HCT116 (cell line): Measurements from ENCODE around the gene IPO5. TPM values are rescaled to one million over a fixed set of nuclear protein-coding genes. Genes with fewer than 3 reads are reported as not detected.

Source experiments
- ATAC-seq: fragments of 200-7000 bp; cut with Tn5 transposase; 2 replicates; pipeline ENCODE4 v1.9.1; 2020; ENCODE audit warnings: mild to moderate bottlenecking, moderate library complexity
- BruUV-seq: library from RNA; stranded (reverse); fragments of 400-500 nt; replicated peaks from 2 replicates; lab custom pipeline; 2021; lab: Mats Ljungman, UMichigan
- CTCF ChIA-PET: fragments of 300-600 bp; sonication (Branson Sonifier 250); formaldehyde crosslinking; loops from one replicate; lab custom pipeline; 2021; ENCODE audit warnings: antibody characterized with exemption; lab: Charles Lee
- POLR2A ChIA-PET: fragments of 300-600, 350-600 bp; sonication (Branson Sonifier 250); formaldehyde crosslinking; loops from one replicate; lab custom pipeline; 2021; ENCODE audit warnings: antibody characterized with exemption; lab: Charles Lee
- RAD21 ChIA-PET, 2 experiments: fragments of 300-600 bp; sonication (Branson Sonifier 250); formaldehyde crosslinking; loops; one replicate each; lab custom pipeline; 2023; ENCODE audit warnings: low total read pairs in 2 of 2; ENCODE audit not compliant: uncharacterized antibody in 2 of 2, unreplicated experiment in 2 of 2, low non-redundant PET in 1 of 2; lab: Charles Lee
- DNase-seq: peaks from one replicate; pipeline ENCODE4 v3.0.0-alpha.2; 2010; ENCODE audit warnings: low read depth, low spot score
- H2AFZ ChIP-seq: fragments of 200-600 bp; shearing (Covaris generic), sonication (generic); 2 replicates; pipeline ENCODE4 v1.6.1; 2017; ENCODE audit warnings: low read depth, mixed run types, mixed read lengths, antibody characterized with exemption, low read length; ENCODE audit not compliant: poor library complexity, severe bottlenecking
- H3K27ac ChIP-seq: 2 replicates; pipeline ENCODE4 v1.5.1; 2012; ENCODE audit warnings: low read depth, low read length
- H3K27me3 ChIP-seq: fragments of 200-600 bp; sonication (generic); 2 replicates; pipeline ENCODE4 v1.6.1; 2016; ENCODE audit warnings: mixed run types, low read length, mixed read lengths; ENCODE audit not compliant: insufficient read depth
- H3K36me3 ChIP-seq, 2 experiments: fragments of 200-500 bp in 1 of 2; fragments of 200-600 bp in 1 of 2; sonication (Bioruptor generic) in 1 of 2; sonication (generic) in 1 of 2; 2 replicates each; pipeline versions ENCODE4 v1.5.1 to v1.6.1; 2014 to 2016; ENCODE audit warnings: low read length in 2 of 2, inconsistent platforms in 1 of 2, mixed read lengths in 1 of 2, mixed run types in 1 of 2; ENCODE audit not compliant: insufficient read depth in 2 of 2, control insufficient read depth in 1 of 2
- H3K4me1 ChIP-seq, 2 experiments: fragments of 200-600 bp in 1 of 2; sonication (generic) in 1 of 2; 2 replicates each; pipeline versions ENCODE4 v1.5.1 to v1.6.1; 2012 to 2017; ENCODE audit warnings: low read length in 2 of 2, inconsistent platforms in 1 of 2, mild to moderate bottlenecking in 1 of 2, mixed read lengths in 1 of 2, mixed run types in 1 of 2, moderate library complexity in 1 of 2; ENCODE audit not compliant: insufficient read depth in 2 of 2, control insufficient read depth in 1 of 2
- H3K4me2 ChIP-seq: fragments of 200-600 bp; sonication (generic); 2 replicates; pipeline ENCODE4 v1.6.1; 2017; ENCODE audit warnings: mixed run types, low read length, mixed read lengths
- H3K4me3 ChIP-seq, 2 experiments: fragments of 200-600 bp in 1 of 2; sonication (generic) in 1 of 2; replicated peaks in 1 of 2; 2 replicates each; pipeline ENCODE4 v1.5.1; 2011 to 2016; ENCODE audit warnings: low read length in 2 of 2, control low read depth in 1 of 2, low read depth in 1 of 2, mild to moderate bottlenecking in 1 of 2, mixed read lengths in 1 of 2, mixed run types in 1 of 2
- H3K79me2 ChIP-seq: fragments of 200-600 bp; sonication (generic); 2 replicates; pipeline ENCODE4 v1.6.1; 2017; ENCODE audit warnings: mild to moderate bottlenecking, mixed run types, low read length, moderate library complexity, mixed read lengths; ENCODE audit not compliant: insufficient read depth
- H3K9ac ChIP-seq: fragments of 200-600 bp; sonication (generic); 2 replicates; pipeline ENCODE4 v1.6.1; 2016; ENCODE audit warnings: low read length, mixed read lengths
- H3K9me2 ChIP-seq: fragments of 200-600 bp; sonication (generic), shearing (Covaris generic); 2 replicates; pipeline ENCODE4 v1.6.1; 2017; ENCODE audit warnings: mixed run types, mild to moderate bottlenecking, moderate library complexity; ENCODE audit not compliant: insufficient read depth
- H3K9me3 ChIP-seq, 2 experiments: fragments of 200-500 bp in 1 of 2; fragments of 200-600 bp in 1 of 2; sonication (Bioruptor generic) in 1 of 2; sonication (generic) in 1 of 2; 2 replicates each; pipeline ENCODE4 v1.6.1; 2014 to 2017; ENCODE audit warnings: low read length in 2 of 2, mixed read lengths in 2 of 2, inconsistent platforms in 1 of 2, low read depth in 1 of 2, mild to moderate bottlenecking in 1 of 2, mixed run types in 1 of 2, moderate library complexity in 1 of 2; ENCODE audit not compliant: control insufficient read depth in 1 of 2, insufficient read depth in 1 of 2
- H4K20me1 ChIP-seq: fragments of 200-600 bp; sonication (generic), shearing (Covaris generic); 2 replicates; pipeline ENCODE4 v1.6.1; 2017; ENCODE audit warnings: mixed run types, mild to moderate bottlenecking, moderate library complexity; ENCODE audit not compliant: insufficient read depth
- ATF3 ChIP-seq: IDR thresholded peaks from 2 replicates; pipeline ENCODE4 v1.6.1; 2012
- CBX3 ChIP-seq: IDR thresholded peaks from 2 replicates; pipeline ENCODE4 v1.6.1; 2012; ENCODE audit warnings: low read depth
- CTCF ChIP-seq, 3 experiments: fragments of 200-600 bp in 1 of 3; sonication (generic) in 1 of 3; IDR thresholded peaks in 2 of 3; conservative IDR thresholded peaks in 1 of 3; 2 replicates each; pipeline ENCODE4 v1.5.1; 2012 to 2017; ENCODE audit warnings: low read depth in 2 of 3, low read length in 2 of 3, antibody characterized with exemption in 1 of 3, borderline replicate concordance in 1 of 3, control low read depth in 1 of 3, mild to moderate bottlenecking in 1 of 3, mixed read lengths in 1 of 3, mixed run types in 1 of 3, moderate library complexity in 1 of 3; ENCODE audit not compliant: insufficient read depth in 1 of 3
- EZH2phosphoT487 ChIP-seq: fragments of 200-600 bp; IDR thresholded peaks from 2 replicates; pipeline ENCODE4 v1.6.1; 2018; ENCODE audit warnings: antibody characterized with exemption, borderline replicate concordance
- MAX ChIP-seq: IDR thresholded peaks from 2 replicates; pipeline ENCODE4 v1.6.1; 2012
- POLR2A ChIP-seq: IDR thresholded peaks from 2 replicates; pipeline ENCODE4 v1.7.0; 2011; ENCODE audit warnings: borderline replicate concordance; ENCODE audit not compliant: insufficient read depth, insufficient read length; ENCODE audit errors: extremely low read depth
- POLR2AphosphoS5 ChIP-seq: IDR thresholded peaks from 2 replicates; pipeline ENCODE4 v1.6.1; 2011; ENCODE audit warnings: mild to moderate bottlenecking, low read depth, low read length, moderate library complexity
- RAD21 ChIP-seq: IDR thresholded peaks from 2 replicates; pipeline ENCODE4 v1.6.1; 2012; ENCODE audit warnings: low read depth, mild to moderate bottlenecking
- REST ChIP-seq: IDR thresholded peaks from 2 replicates; pipeline ENCODE4 v1.6.1; 2012; ENCODE audit warnings: low read depth
- SP1 ChIP-seq: IDR thresholded peaks from 2 replicates; pipeline ENCODE4 v1.6.1; 2012; ENCODE audit warnings: low read depth
- YY1 ChIP-seq: IDR thresholded peaks from 2 replicates; pipeline ENCODE4 v1.6.1; 2011; ENCODE audit warnings: low read length, low read depth, moderate library complexity, mild to moderate bottlenecking; ENCODE audit not compliant: insufficient replicate concordance; ENCODE audit errors: extremely low read depth
- ZNF274 ChIP-seq: fragments of 200-500 bp; sonication (Bioruptor generic); IDR thresholded peaks from 2 replicates; pipeline ENCODE4 v1.6.1; 2014; ENCODE audit warnings: mild to moderate bottlenecking, low read depth, low read length, inconsistent platforms
- intact Hi-C: fragments of 100-400 bp; cut with micrococcal nuclease; formaldehyde crosslinking; loops from 2 replicates; pipeline ENCODE4 v1.10.0; 2022
- total RNA-seq: library from RNA; stranded (reverse); gene quantifications from one replicate; pipeline ENCODE4 v1.2.1, GENCODE V29; 2021; ENCODE audit not compliant: unreplicated experiment

Gene IPO5
- total RNA-seq, 1 experiment from 2014 or later, result 237 TPM

GRCh38 chr13:98033277-98034247 lies 80.1 kb downstream of the IPO5 start:
- intact Hi-C loops, result loop anchor here (2.0 to 5.0 kb wide), 3 partner anchors 397 to 809 kb away; no protein-coding TSS in a partner anchor
- no peak overlapping the region for H3K9ac ChIP-seq
- H3K27ac ChIP-seq, result no peak overlapping the region
- no peak overlapping the region for H3K4me2 ChIP-seq
- H3K4me3 ChIP-seq, result no peak overlapping the region
- no TSS peak for BruUV-seq
- CTCF ChIA-PET, result interaction anchor here (0.7 to 1.7 kb wide), 12 partner anchors 11 to 808 kb away, joined by 3 to 11 read pairs (median 4); no protein-coding TSS in a partner anchor
- RAD21 ChIA-PET, result interaction anchor here in 1 of 2 experiments (1.0 to 1.6 kb wide), 2 partner anchors 316 to 640 kb away, joined by 3 to 4 read pairs; no protein-coding TSS in a partner anchor
- ATAC-seq, result peak; percentile 83
- H3K4me1 ChIP-seq, result no peaks in the 10 kb centered on the region
- peak; percentile 16 for DNase-seq
- H3K9me3 ChIP-seq, result no peaks in the 10 kb centered on the region
- no peaks in the 10 kb centered on the region for H3K9me2 ChIP-seq
- no peaks in the 10 kb centered on the region for H3K36me3 ChIP-seq
- H4K20me1 ChIP-seq, result no peaks in the 10 kb centered on the region
- no peak overlapping the region for H2AFZ ChIP-seq
- no peaks in the 10 kb centered on the region for H3K79me2 ChIP-seq
- TF ChIP-seq ATF3, result no peak
- TF ChIP-seq ZNF274, result no peak
- TF ChIP-seq CTCF (IDR thresholded peaks at IDR 0.05 in 2 of 3, conservative IDR thresholded peaks at IDR 0.05 in 1 of 3; ENCODE audit: borderline replicate concordance in 1 of 3, insufficient read depth in 1 of 3, low read depth in 2 of 3, low read length in 2 of 3), result peak; percentile 38 to 76 (median 39); a peak in 5 of 6 replicates
- no peak for TF ChIP-seq SP1
- TF ChIP-seq CBX3, result no peak
- no peak for TF ChIP-seq MAX
- no peak for TF ChIP-seq POLR2A
- no peak for TF ChIP-seq EZH2phosphoT487
- no peak for TF ChIP-seq YY1
- TF ChIP-seq POLR2AphosphoS5, result no peak
- TF ChIP-seq RAD21, result peak; percentile 74
- no peak for TF ChIP-seq REST
- H3K27me3 ChIP-seq, result no peaks in the 10 kb centered on the region
- POLR2A ChIA-PET, result interaction anchor here (1.6 kb wide), 1 partner anchor 12 kb away, joined by 4 read pairs; no protein-coding TSS in a partner anchor
